ENCODE data around the gene TRIM33. TPM values are rescaled to one million over a fixed set of nuclear protein-coding genes. Genes with fewer than 3 reads are reported as not detected.

TRIM33 gene
- total and polyA plus RNA-seq, 2 of the 8 experiments (the other 6 are each of a cell fraction or from before 2014, with no cell fraction given) = 17.1 to 52.3 TPM

DNA sequence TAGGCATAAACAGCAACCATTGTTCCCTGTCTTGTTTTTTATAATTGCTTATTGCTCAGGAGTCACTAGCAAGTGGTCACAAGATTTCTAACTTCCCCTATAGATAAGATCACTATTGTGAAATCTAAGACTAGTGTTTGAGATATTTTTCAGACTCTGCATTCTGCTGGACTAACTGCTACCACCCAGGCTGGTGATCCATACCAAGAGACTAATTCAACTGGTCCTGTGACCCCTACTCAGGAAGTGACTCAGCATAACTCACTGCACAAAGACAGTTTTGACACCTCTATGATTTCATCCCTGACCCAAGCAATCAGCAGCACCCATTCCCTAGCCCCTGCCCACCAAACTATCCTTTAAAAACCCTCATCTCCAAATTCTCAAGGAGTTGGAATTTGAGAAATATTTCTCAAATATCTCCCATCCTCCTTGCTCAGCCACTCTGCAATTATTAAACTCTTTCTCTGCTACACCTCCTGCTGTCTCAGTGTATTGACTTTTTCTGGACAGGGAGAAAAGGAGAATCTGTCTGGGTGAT, 52.7 kb downstream of the TRIM33 start:
- H4K91ac ChIP-seq (replicated peaks; ENCODE audit: insufficient read length, low read length) = no peak overlapping the region
- H2AFZ ChIP-seq (ENCODE audit: low read length) = no peak overlapping the region
- H2BK15ac ChIP-seq (ENCODE audit: low read length) = no peak overlapping the region
- H3K9me3 ChIP-seq (ENCODE audit: insufficient read depth in 2 of 2, low read depth in 1 of 2, low read length in 1 of 2) = no peaks in the 10 kb centered on the region
- no peak overlapping the region for H3K4me2 ChIP-seq (ENCODE audit: insufficient read depth in 1 of 2, low read depth in 2 of 2, low read length in 2 of 2)
- no peak overlapping the region for H3K4me3 ChIP-seq (ENCODE audit: extremely low read depth in 1 of 4, insufficient read depth in 2 of 4, low read depth in 3 of 4, low read length in 4 of 4)
- H3K79me1 ChIP-seq (ENCODE audit: low read depth, low read length) = peaks cover 2% of the 10 kb centered on the region; the same call in 1 of the 2 replicates
- H3K23me2 ChIP-seq (ENCODE audit: low read depth, low read length) = no peaks in the 10 kb centered on the region
- no peak overlapping the region for H3K23ac ChIP-seq (ENCODE audit: insufficient read length)
- ChIA-PET POLR2A (ENCODE audit: partially characterized antibody) (interaction anchor here (1.1 kb wide), 1 partner anchor 10 kb away, joined by 4 read pairs; no protein-coding TSS in a partner anchor), CTCF (ENCODE audit: partially characterized antibody) (no interaction called here)
- no peak for FAIRE-seq
- H3K56ac ChIP-seq (replicated peaks; ENCODE audit: insufficient read length, low read depth, low read length) = no peak overlapping the region
- no peak for DNase-seq (ENCODE audit: low read depth in 1 of 2, low spot score in 2 of 2)
- H4K5ac ChIP-seq (ENCODE audit: insufficient read length, low read depth, low read length) = no peak overlapping the region
- H3K36me3 ChIP-seq (ENCODE audit: control insufficient read depth in 2 of 4, insufficient read depth in 4 of 4, low read length in 3 of 4) = peaks cover 2 to 21% (median 15%) of the 10 kb centered on the region in 4 experiments; a peak in 7 of 8 replicates
- no peak overlapping the region for H3K27ac ChIP-seq (ENCODE audit: low read depth, low read length)
- H3K18ac ChIP-seq (ENCODE audit: extremely low read depth, low read length) = no peak overlapping the region
- H2BK12ac ChIP-seq (ENCODE audit: low read depth, low read length) = no peak overlapping the region
- H2BK20ac ChIP-seq (ENCODE audit: low read length) = no peak overlapping the region
- H3K27me3 ChIP-seq (replicated peaks in 1 of 4; ENCODE audit: control insufficient read depth in 3 of 4, extremely low read depth in 1 of 4, insufficient read depth in 3 of 4, low read length in 3 of 4) = no peaks in the 10 kb centered on the region
- no peak overlapping the region for H2BK5ac ChIP-seq (ENCODE audit: low read depth, low read length)
- no peak overlapping the region for H2AK5ac ChIP-seq (ENCODE audit: low read depth, low read length)
- no peak overlapping the region for H3K14ac ChIP-seq (ENCODE audit: insufficient read length)
- no peak for TF ChIP-seq KDM5A (IDR thresholded peaks at IDR 0.05; ENCODE audit: low read length)
- no peak for TF ChIP-seq SAP30 (IDR thresholded peaks at IDR 0.05; ENCODE audit: insufficient read depth, insufficient replicate concordance, low read length)
- TF ChIP-seq SP1 (IDR thresholded peaks at IDR 0.05; ENCODE audit: low read depth, low read length) = no peak
- no peak for TF ChIP-seq KDM4A (IDR thresholded peaks at IDR 0.05; ENCODE audit: low read depth, low read length, severe bottlenecking)
- H2BK120ac ChIP-seq (replicated peaks; ENCODE audit: low read depth, low read length) = no peak overlapping the region
- H3K9ac ChIP-seq (replicated peaks in 1 of 4; ENCODE audit: extremely low read depth in 1 of 4, low read depth in 3 of 4, low read length in 3 of 4) = no peak overlapping the region
- peaks cover 3 to 6% of the 10 kb centered on the region in 2 experiments for H4K20me1 ChIP-seq (replicated peaks in 1 of 2; ENCODE audit: control insufficient read depth in 1 of 2, insufficient read depth in 2 of 2, low read length in 2 of 2)
- H3K4me1 ChIP-seq (replicated peaks in 1 of 4; ENCODE audit: control insufficient read depth in 3 of 4, insufficient read depth in 4 of 4, low read length in 3 of 4) = no peaks in the 10 kb centered on the region
- no peak overlapping the region for H4K8ac ChIP-seq (ENCODE audit: extremely low read depth, insufficient read depth, low read length)
- no peak overlapping the region for H3K4ac ChIP-seq (replicated peaks; ENCODE audit: insufficient read length, low read depth, low read length)
- H3K79me2 ChIP-seq (ENCODE audit: control insufficient read depth in 1 of 2, insufficient read depth in 2 of 2, low read length in 2 of 2) = peaks cover 0 to 21% of the 10 kb centered on the region in 2 experiments; a peak in 2 of 4 replicates
